ENCODE measurements around the gene ZNF385C. TPM values are rescaled to one million over a fixed set of nuclear protein-coding genes. Genes with fewer than 3 reads are reported as not detected.

The ZNF385C gene
- total and polyA plus RNA-seq, 2 of the 13 experiments (the other 11 are each of a cell fraction or from before 2014, with no cell fraction given): 2.3 to 6.1 TPM

GRCh38 chr17:42088736-42089135 is 9.5 kb downstream of the ZNF385C start:
- Histone ChIP-seq H3K79me2 (ENCODE audit: insufficient read depth, low read length) (no peaks in the 10 kb centered on the region), H3K27ac (ENCODE audit: extremely low read length, insufficient read depth, low read length) (no peak overlapping the region), H2AFZ (ENCODE audit: low read length) (no peak overlapping the region), H3K4me2 (ENCODE audit: low read depth, low read length) (peak overlapping the region; percentile 69), H3K9ac (ENCODE audit: insufficient read depth, low read depth, low read length) (peak overlapping the region; percentile 32), H3K36me3 (replicated peaks in 1 of 2; ENCODE audit: control insufficient read depth in 1 of 2, insufficient read depth in 2 of 2, low read length in 2 of 2) (no peaks in the 10 kb centered on the region), H3K4me3 (replicated peaks in 1 of 3; ENCODE audit: insufficient read depth in 1 of 3, low read depth in 2 of 3, low read length in 3 of 3) (peak overlapping the region in 1 of 3 experiments; percentile 51; a peak in 2 of 6 replicates), H3K4me1 (ENCODE audit: insufficient read depth, low read length) (peaks cover 60% of the 10 kb centered on the region), H3K9me3 (ENCODE audit: low read length) (no peaks in the 10 kb centered on the region), H3K27me3 (ENCODE audit: control insufficient read depth in 1 of 2, insufficient read depth in 2 of 2, low read length in 2 of 2) (0 out of 5 replicates have a peak, but pooled peaks cover 0 to 3% of the 10 kb centered on the region in 2 experiments), H4K20me1 (ENCODE audit: insufficient read depth, low read length) (no peaks in the 10 kb centered on the region)
- DNase-seq (ENCODE audit: low spot score) (no peak), ATAC-seq (peak; percentile 10), FAIRE-seq (no peak)
- BruUV-seq (replicated peaks): no TSS peak
- peak; percentile 39; the same call in 1 of the 2 replicates for TF ChIP-seq EEA1 (CRISPR knock-in tag; IDR thresholded peaks at IDR 0.05; ENCODE audit: borderline replicate concordance)
- TF ChIP-seq HMG20A (CRISPR knock-in tag; IDR thresholded peaks at IDR 0.05; ENCODE audit: borderline replicate concordance): no peak
- peak; percentile 12; the same call in 1 of the 2 replicates for TF ChIP-seq NFE2L1 (CRISPR knock-in tag; IDR thresholded peaks at IDR 0.05; ENCODE audit: borderline replicate concordance)
- no peak for TF ChIP-seq ETV5 (CRISPR knock-in tag; IDR thresholded peaks at IDR 0.05; ENCODE audit: borderline replicate concordance)
- no peak for TF ChIP-seq CREM (IDR thresholded peaks at IDR 0.05)
- TF ChIP-seq CREM (CRISPR knock-in tag; IDR thresholded peaks at IDR 0.05): no peak
- TF ChIP-seq ZBTB38 (CRISPR knock-in tag; IDR thresholded peaks at IDR 0.05): peak; percentile 56; the same call in 1 of the 2 replicates
- TF ChIP-seq SIX4 (CRISPR knock-in tag; IDR thresholded peaks at IDR 0.05): no peak
- 0 out of 2 replicates have a peak, but pooled peaks have one; percentile 9 for TF ChIP-seq PHF20 (CRISPR knock-in tag; IDR thresholded peaks at IDR 0.05)
- no peak for TF ChIP-seq TOE1 (CRISPR knock-in tag; IDR thresholded peaks at IDR 0.05)
- peak; percentile 93 for TF ChIP-seq ZNF770 (CRISPR knock-in tag; IDR thresholded peaks at IDR 0.05)
- TF ChIP-seq SAFB2 (CRISPR knock-in tag; IDR thresholded peaks at IDR 0.05; ENCODE audit: borderline replicate concordance, low read depth): no peak
- no peak for TF ChIP-seq ERF (CRISPR knock-in tag; IDR thresholded peaks at IDR 0.05)
- no peak for TF ChIP-seq ZNF724P (CRISPR knock-in tag; IDR thresholded peaks at IDR 0.05; ENCODE audit: borderline replicate concordance)
- WGBS (ENCODE audit: low lambda C conversion rate): 65% methylated on average over 7 of the region's 8 CpGs
- in situ Hi-C loops (cut with HindIII; ENCODE audit: extremely low pct_ligation_motif_present, low pct_unique_long_range_greater_than_20kb): no loop called here
- ChIA-PET CTCF (ENCODE audit: low intra/inter-chr PET ratio, low total read pairs) (no interaction called here), POLR2A (interaction anchor here (0.8 kb wide), 1 partner anchor 71 kb away, joined by 3 read pairs; the partner anchor contains the start of gene DNAJC7)
- intact Hi-C loops (cut with micrococcal nuclease; ENCODE audit: unreplicated experiment): no loop called here
